HG02678 (cell line): ENCODE measurements around the gene FAM89B.
A peak's percentile ranks its signal among the peaks of the same experiment; 100 is the strongest.

Source experiments
- ATAC-seq: cut with Tn5 transposase; IDR thresholded peaks from one replicate; pipeline ENCODE4 v1.9.1; 2021; ENCODE audit warnings: mild to moderate bottlenecking, moderate library complexity; ENCODE audit not compliant: unreplicated experiment

Gene FAM89B

DNA sequence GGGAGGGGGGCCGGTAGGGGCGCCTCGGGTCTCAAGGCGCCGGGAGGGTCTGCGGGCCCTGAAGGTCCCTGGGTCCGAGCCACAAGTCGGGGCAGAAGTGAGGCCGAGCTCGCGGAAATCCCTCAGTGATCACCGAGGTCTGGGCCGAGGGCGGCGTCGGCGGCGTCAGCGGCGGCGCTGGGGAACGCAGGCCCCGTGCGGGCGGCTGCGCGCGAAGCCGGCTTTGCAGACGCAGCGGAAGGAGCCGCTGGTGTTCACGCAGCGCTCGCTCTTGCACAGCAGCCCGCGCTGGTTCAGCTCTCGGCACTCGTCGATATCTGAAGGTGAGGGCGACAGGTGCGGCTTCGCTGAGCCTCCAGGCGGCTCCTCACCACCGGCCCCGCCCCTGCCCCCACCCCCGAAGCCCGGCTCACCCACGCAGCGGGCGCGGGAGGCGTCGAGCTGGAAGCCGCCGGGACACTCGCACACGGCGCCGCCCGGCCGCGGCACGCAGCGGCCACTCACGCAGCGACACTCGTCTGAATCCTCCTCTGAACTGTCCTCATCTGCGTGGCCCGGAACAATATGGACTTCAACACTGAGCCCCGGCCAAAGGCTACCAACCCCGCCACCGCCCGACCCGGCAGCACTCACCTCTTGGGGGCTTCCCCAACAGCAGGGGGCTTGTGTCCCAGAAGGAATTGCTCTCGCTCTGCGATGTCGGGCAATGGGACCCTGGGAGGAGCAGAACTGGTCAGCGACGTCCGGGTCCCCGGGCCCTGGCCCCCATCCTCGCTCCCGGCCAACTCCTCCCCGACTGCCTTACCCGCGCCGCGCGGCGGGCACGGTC lies 33.2 kb upstream of the FAM89B start:
- no peak for ATAC-seq

DNA sequence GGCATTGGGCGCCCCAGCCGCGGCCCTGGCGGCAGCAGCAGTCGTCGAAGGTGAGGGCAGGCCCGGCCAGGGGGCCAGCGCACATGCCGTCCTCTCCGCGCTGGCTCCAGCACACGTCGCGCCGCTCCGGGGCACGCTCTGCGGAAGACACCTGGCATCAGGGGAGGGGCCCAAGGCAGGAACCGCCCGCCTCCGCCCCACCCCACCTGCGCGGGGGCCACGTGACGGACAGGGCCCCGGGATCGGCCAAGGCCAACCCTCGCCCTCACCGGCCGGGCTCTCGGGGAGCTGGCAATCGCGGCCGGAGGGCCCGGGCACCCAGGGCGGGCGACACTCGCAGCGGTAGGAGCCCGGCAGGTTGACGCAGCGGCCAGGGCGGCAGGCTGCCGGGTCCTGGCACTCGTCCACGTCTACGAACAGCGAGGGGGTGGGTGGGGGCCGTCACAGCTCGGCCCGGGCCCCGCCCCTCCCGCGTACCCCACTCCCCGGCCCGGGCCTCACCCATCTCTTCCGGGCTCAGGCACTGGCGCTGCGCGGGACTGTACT lies 32.5 kb upstream of the FAM89B start:
- ATAC-seq: peak; percentile 63

DNA sequence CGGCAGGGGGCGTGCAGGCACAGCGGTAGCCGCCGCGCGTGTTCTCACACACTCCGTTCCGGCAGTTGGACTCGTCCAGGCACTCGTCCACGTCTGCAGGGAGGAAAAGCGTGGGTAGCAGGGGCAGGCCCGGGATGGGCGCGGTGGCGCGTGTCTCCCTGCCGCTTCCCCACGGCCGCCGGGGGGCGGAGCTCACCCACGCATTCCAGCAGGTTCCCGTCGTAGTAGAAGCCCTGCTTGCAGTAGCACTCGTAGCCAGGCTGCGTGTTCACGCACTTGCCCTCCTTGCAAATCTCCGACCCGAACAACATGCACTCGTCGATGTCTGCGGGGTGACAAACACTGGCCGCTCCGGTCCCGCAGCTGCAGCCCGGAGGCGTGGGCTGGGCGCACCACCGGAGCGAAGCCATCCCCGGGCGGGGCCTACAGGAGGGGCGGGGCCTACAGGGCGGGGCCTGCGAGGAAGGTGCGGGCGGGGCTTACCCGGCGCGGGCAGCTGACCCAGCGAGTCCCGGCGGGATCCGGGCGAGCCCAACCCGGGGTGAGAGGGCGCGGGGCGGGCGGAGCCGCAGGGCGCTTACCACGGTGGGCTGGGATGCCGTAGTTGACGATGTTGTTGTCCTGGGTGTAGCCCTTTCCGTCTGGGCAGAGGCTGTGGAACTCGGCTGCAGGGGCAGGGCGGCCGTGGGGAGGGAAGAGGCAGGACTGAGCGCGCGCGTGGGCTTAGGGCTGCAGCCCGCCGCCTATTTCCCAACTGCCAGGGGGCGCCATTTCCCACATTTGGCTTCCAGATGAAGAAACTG lies 31.8 kb upstream of the FAM89B start:
- peak; percentile 67 for ATAC-seq

DNA sequence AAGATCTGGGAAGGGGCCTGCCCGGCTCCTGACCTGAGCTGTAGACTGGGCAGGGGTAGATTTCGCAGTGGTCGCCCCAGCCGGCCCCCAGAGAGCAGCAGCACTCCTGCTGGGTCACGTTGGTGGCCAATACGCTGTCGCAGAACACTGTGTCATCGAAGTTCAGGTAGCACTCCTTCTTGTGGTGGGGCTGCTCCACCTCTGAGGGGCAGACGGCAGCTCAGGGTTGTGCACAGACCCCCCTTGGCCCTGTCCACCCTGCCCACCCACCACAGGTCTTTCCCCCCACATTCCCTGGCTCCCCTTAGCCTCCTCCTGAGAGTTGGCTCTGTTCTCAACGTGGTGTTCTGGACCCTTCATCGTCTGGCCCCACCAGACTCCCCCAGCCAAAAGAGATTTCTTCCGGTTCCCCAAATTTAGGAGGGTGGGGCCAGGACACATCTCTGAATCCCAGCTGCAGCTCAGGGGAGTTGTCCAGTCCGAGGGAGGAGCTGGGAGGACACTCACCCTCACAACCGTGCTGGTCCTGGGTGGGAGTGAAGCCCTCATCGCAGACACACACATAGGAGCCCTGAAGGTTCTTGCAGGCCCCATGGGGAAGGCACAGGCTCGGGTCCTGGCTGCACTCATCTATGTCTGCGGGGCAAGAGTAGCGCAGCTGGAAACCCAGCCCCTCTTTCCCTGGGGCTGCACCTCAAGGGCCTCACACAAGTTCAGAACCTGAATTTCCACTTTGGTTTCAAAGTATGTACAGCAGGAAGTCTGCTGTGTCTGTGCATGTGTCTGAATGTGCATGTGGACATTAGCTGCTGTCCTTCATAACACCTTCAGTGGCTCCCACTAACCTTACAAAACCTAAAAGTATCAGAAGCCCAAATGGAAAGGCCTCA lies 31.0 kb upstream of the FAM89B start:
- no peak for ATAC-seq

DNA sequence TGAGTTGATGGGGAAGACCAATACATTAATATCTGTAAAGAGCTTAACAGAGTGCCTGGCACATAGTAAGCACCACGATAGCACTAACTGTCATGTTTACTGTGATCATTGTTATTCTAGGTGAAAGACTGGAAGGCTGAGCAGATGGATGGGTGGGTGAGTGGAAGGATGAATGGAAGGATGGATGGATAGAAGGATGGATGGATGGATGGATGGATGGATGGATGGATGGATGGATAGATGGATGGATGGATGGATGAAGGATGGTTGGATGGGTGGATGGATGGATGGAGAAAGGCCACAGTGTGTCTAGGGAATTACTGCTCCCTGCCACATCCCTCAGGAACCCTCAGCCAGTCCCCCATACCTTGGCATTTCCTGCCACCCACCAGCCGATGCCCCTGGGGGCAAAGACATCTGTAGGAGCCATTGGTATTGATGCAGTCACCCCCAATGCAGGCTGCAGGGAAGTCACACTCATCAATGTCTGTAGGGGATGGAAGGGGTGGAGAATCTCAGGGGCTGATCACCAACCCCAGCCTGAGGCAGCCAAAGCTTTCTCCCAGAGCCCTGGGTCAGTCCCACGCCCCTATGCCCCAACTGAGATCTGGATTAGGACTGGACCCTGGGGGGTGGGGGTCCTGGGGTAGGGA lies 29.5 kb upstream of the FAM89B start:
- no peak for ATAC-seq

DNA sequence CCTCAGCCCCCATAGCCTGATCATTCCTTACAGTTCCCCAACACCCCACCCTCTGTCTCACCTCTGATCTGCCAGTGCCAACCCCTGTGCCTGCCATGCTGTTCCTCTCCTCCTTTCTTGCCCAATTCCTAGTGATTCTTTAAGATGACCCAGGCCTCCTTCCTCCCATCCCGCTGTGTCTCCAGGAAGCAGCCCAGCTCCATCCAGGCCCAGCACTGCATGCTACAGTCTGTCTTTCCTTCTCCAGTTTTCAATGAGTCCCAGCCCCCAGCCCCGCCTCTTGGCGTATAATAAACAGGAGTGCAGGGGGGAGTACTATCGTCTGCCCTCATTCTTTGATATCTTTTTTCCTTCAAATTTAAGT lies 26.5 kb upstream of the FAM89B start:
- no peak for ATAC-seq

DNA sequence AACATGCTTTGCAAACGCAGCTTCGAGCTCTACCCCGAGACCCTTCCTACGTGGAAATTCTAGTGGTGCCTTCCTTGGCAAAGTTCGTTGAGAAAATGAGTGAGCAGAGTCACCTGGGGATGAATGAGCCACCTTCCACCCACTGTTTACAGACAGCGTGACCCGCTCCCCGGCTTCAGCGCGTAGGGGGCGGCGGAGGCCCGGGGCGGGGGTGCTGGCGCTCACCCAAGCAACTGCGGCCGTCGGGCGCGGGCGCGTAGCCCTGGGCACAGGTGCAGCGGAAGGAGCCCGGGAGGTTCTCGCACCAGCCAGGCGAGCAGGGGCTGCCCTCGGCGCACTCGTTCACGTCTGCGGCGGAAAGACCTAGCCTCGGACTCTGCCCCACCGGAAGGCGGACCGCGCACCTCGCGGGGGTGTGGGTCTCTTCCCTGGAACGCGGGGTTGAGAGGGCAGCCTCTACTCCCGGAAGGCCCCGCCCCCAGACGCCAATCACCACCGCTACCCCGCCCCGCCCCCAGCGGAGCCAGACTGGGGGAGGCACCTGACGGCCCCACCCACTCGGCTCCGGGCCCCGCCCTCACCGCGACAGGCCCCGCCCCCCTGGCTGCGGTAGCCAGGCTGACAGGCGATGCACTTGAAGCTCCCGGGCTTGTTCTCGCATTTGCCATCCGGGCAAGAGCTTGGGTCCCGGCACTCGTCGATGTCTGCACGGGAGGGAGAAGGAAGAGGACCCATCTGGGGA lies 25.9 kb upstream of the FAM89B start:
- ATAC-seq: peak; percentile 73

DNA sequence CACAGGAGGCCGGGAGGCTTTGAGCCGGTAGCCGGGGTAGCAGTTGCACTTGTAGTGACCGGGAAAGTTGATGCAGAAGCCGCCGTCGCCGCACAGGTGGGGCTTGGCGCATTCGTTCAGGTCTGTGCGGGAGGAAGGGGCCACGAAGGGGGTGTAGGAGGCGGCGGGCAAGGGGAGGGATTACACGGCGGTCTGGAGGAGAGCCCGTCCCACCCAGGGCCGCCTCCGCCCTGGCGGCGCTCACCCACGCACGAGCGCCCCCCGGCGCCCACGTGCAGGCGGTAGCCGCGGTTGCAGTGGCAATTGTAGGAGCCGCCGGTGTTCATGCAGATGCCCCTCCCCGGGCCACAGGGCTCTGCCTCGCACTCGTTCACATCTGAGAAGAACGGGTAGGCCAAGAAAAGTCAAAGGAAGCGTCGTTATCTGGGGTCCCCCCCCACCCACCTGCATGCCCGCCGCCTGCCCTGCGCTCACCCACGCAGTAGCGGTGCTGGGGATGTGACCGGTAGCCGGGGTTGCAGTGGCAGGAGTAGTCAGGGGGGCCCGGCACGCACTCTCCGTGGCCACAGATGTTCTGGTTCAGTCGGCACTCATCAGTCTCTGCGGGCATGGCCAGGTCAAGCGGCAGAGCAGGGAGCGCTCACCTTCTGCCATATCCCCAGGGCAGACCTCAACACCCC lies 24.8 kb upstream of the FAM89B start:
- no peak for ATAC-seq

DNA sequence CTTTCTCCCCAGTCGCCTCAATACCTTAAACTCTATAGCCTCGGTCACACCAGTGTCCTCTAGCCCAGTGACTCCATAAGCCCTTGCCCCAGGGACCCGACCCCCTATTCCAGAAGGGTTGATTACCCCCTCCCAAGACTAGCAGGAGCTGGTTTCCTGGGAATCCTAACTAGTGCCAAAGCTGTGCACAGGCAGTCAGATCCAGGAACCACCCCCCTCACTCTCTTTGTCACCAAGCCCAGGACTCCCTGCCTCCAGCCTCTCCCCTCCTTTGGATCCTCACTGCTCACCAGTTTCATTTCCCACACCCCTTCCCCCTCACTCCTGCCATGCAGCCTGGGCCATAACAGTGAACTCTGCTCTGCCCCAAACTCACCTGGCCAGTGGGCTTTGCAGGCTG lies 23.9 kb upstream of the FAM89B start:
- ATAC-seq: no peak

DNA sequence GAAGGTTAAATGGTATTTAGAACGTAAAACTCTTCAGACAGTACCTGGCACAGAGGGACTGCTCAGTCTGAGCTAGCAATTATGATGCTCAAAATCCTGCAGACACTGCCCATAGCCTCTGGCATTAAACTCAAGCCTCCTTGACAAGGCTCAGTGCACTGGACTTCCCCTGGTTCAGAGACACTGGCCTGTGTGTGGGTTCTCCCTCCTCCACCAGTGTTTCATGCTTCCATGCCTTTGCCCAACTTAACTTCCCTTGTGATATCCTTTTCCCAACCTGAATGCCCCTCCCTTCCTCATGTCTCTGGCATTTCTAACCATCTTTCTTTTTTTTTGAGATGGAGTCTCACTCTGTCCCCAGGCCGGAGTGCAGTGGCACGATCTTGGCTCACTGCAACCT lies 23.2 kb upstream of the FAM89B start:
- no peak for ATAC-seq

DNA sequence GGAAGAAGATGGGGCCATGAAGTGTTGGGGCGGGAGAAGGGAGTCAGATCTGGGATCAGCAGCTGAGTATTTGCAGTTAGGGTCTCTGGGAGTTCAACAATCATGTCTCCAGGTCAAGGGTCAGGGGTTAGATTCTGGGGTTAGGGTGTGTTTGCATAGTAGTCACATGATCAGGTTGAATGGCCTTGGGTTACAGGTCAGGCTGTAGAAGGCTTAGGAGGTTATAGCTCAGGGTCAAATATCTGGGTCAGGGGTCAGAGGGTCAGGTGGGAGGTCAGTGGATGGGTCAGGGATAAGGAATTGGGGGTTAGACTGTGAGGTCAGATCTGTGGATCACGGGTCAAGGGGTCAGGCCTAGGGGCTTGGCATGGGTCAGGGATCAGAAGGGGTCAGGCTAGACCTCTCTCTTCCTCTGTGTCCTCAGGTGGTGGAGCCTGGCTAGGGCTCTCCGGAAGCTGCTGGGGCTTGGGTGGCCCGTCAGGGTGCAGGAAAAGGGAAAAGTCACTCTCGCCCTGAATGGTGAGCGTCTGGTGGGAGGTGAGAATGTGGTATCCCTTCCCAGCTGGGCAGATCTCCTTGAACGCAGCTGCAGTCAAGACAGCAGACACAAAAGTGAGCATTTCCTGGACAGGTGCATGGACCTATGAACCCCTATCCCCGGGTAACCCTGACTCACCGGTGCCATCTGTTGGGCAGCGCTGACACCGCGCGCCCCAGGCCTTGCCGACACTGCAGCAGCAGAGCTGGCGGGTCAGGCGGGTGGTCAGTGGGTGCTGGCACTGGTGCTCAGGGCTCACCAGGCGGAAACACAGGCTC lies 20.6 kb upstream of the FAM89B start:
- peak; percentile 76 for ATAC-seq

DNA sequence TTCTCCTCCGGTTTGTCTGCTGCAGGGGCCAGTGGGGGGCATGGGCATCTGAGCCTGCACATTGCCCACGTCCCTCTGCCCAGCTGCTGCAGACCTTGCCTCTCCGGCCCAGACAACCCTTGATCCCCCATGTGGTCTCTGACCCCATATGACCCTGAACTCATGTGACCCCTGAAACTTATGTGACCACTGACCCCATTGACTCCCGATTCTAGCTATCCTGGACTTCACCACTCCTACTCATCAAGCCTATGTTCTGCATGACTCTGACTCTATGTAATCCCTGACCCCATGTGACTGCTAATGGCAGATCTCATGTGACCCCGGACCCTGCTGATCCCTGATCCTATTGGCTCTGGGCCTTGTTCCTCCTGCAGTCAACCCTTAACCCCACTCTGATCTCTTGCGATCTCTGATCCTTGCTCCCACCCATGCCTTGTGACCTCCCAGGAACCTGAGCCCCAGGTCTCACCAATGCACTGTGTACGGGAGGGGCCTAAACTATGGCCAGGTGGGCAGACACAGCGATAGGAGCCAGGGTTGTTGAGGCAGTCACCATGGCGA lies 19.9 kb upstream of the FAM89B start:
- peak; percentile 9 for ATAC-seq

DNA sequence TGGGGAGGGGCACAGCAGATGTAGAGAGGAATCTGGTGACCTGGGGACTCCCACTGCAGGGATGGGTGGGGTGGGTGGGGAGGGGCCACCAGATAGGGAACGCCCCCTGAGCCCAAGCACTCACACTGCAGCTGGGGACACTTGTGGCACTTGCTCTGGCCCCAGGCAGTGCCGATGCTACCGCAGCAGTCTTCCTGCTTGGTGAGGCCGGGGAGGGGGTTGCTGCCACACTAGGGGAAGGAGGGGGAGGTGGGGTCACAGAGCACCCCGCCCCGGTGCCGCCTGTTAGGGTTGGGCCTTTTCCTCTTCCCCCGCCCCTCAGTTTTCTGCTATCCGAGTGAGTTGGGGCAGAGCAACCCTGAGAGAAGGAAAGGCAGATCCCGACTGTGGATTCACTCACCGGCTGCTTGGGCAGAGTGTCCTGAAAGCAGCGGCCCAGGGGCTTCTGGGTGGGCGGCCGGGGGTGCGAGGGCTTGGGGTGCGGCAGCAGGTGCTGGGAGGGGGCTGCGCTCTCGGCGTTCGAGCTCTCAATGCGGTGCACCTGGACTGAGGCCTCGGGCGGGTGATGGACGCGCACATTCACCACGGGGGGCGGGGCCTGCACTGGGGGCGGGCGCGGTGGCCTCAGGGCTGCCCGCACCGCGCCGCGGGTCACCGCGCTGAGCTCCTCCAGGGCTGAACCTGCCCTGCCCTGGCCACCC lies 18.9 kb upstream of the FAM89B start:
- ATAC-seq: no peak

DNA sequence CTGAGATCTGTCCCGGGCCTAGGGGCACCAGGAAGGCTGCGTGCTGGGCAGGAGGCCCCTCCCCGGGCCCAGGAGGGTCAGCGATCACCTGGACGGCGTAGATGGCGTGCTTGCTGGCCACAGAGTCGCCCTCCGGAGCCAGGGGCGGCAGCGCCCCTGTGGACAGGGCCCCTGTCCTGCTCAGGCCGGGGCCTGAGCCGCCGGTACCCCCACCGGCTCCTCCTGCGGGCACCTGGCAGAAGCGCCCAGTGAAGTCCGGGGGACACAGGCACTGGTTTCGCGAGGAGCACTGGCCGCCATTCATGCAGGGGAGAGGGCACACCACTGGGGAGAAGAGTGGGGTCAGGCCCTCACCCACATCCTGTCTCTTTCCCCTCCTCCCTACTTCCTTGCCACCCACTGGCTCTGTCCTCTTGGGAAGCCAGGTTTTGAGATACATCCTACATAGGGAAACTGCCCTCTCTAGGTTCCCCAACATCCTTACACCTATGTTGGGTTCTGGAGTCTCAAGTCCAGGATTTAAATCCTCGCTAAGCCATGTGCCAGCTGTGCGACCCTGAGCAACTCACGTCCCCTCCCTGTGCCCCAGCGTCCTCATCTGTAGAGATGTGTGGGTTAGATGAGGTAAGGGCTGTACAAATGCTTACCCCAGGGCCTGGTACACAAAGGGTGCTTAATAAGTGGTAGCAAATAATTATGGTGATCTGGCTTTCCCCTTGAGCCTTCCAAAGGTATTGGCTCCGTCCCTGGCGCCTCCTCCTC lies 18.1 kb upstream of the FAM89B start:
- no peak for ATAC-seq

DNA sequence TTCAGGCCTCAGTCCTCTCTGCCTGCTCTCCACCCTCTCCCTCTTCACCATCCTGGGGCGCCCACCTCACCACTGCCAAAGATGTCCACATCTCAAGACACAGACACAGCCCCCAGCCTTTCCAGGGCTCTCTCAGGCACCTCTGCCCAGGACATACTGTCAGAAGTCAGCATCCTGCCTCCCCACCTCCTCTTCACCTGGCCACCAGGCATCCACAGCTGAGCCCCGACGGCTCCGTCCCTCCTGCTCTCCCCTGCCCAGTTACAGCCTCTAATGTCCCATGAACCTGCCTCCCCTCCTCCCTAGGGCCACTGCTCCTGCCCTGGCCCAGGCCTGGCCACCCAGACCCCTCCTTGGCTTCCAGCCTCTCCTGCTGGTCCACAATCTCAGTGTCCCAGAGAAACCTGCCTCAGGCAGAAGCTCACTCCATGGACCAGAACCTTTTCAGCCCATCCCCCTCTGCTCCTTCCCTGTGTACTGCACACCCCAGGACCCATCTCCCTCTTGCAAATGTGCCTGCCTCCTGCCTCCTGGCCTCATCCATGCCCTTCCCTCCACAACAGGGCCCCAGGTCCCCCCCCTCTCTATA lies 17.4 kb upstream of the FAM89B start:
- no peak for ATAC-seq

DNA sequence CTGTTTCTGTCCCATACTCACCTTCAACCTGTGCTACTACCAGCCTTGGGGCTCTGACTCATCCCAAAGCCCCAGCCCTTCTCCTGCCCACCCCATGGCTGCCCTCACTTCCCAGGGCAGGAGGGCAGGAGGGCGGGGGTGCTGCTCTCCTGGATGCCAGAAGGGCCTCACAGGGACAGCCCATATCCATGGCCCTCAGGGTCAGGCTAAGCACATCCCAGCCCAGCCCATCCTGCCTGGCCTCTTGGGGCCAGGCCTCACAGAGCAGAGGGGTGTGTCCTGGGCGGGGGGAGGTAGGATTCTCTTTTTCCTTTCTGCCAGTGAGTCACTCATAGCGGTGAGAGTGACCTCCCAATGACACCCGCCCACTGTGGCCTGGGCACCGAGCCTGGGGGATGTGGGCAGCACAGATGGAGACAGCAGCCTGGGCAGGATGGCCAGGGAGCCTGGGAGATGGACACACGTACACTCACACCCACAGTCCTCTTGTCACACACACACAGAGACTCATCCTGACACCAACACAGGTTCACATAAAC lies 16.6 kb upstream of the FAM89B start:
- no peak for ATAC-seq
